HepG2 (cell line): ENCODE measurements around the gene JAGN1. TPM values are rescaled to one million over a fixed set of nuclear protein-coding genes. Genes with fewer than 3 reads are reported as not detected.

Experiments
- ATF7 ChIP-seq, 2 experiments: fragments of 450-650 bp in 1 of 2; sonication (generic) in 1 of 2; formaldehyde crosslinking in 1 of 2; IDR thresholded peaks; 2 replicates each; pipeline versions ENCODE4 v1.4.0 to v1.6.1; 2016 to 2020; ENCODE audit warnings: antibody characterized with exemption in 1 of 2, mild to moderate bottlenecking in 1 of 2, missing genetic modification reagents in 1 of 2
- ATM ChIP-seq: fragments of 450-650 bp; IDR thresholded peaks from 2 replicates; pipeline ENCODE4 v1.7.1; 2017; ENCODE audit warnings: mild to moderate bottlenecking, borderline replicate concordance
- CHD2 ChIP-seq: IDR thresholded peaks from 2 replicates; pipeline ENCODE4 v1.6.1; 2011; ENCODE audit warnings: low read depth, low read length, improper control_type of control experiment
- DNMT3B ChIP-seq: conservative IDR thresholded peaks from 2 replicates; pipeline ENCODE4 v1.6.1; 2016; ENCODE audit warnings: missing biosample characterization, control low read depth
- FUBP1 ChIP-seq: sonication (generic); formaldehyde crosslinking; IDR thresholded peaks from 2 replicates; pipeline ENCODE4 v1.5.1; 2020; ENCODE audit warnings: missing genetic modification reagents, mild to moderate bottlenecking, borderline replicate concordance
- GPN1 ChIP-seq: sonication (generic); formaldehyde crosslinking; IDR thresholded peaks from 2 replicates; pipeline ENCODE4 v1.5.1; 2020; ENCODE audit warnings: missing genetic modification reagents, borderline replicate concordance
- HNF4G ChIP-seq, 2 experiments: sonication (generic) in 1 of 2; formaldehyde crosslinking in 1 of 2; IDR thresholded peaks; 2 replicates each; pipeline versions ENCODE4 v1.4.0 to v1.6.1; 2011 to 2020; ENCODE audit warnings: borderline replicate concordance in 2 of 2, low read depth in 2 of 2, mild to moderate bottlenecking in 2 of 2, low read length in 1 of 2, missing genetic modification reagents in 1 of 2, moderate library complexity in 1 of 2
- KDM5B ChIP-seq: sonication (generic); formaldehyde crosslinking; IDR thresholded peaks from 2 replicates; pipeline ENCODE4 v1.4.0; 2020; ENCODE audit warnings: missing genetic modification reagents, mild to moderate bottlenecking, borderline replicate concordance
- MAZ ChIP-seq, 2 experiments: sonication (generic) in 1 of 2; formaldehyde crosslinking in 1 of 2; IDR thresholded peaks; 2 replicates each; pipeline versions ENCODE4 v1.5.0 to v1.6.1; 2012 to 2020; ENCODE audit warnings: low read depth in 2 of 2, mild to moderate bottlenecking in 2 of 2, borderline replicate concordance in 1 of 2, improper control_type of control experiment in 1 of 2, low read length in 1 of 2, missing genetic modification reagents in 1 of 2, moderate library complexity in 1 of 2
- MIER3 ChIP-seq: IDR thresholded peaks from 2 replicates; pipeline ENCODE4 v1.6.1; 2016; ENCODE audit warnings: missing compliant biosample characterization, borderline replicate concordance
- RFX5 ChIP-seq: IDR thresholded peaks from 2 replicates; pipeline ENCODE4 v1.6.1; 2011; ENCODE audit warnings: low read depth, low read length, improper control_type of control experiment
- RNF2 ChIP-seq: fragments of 450-650 bp; conservative IDR thresholded peaks from 2 replicates; pipeline ENCODE4 v1.6.1; 2016; ENCODE audit warnings: low read depth
- THAP9 ChIP-seq: sonication (generic); formaldehyde crosslinking; IDR thresholded peaks from 2 replicates; pipeline ENCODE4; 2020; ENCODE audit warnings: missing genetic modification reagents, mild to moderate bottlenecking, borderline replicate concordance
- ZNF510 ChIP-seq: sonication (generic); formaldehyde crosslinking; IDR thresholded peaks from 2 replicates; pipeline ENCODE4 v1.4.0; 2020; ENCODE audit warnings: low read depth, mild to moderate bottlenecking, missing genetic modification reagents
- ZNF678 ChIP-seq: sonication (generic); formaldehyde crosslinking; IDR thresholded peaks from 2 replicates; pipeline ENCODE4 v1.4.0; 2020; ENCODE audit warnings: mild to moderate bottlenecking, missing genetic modification reagents
- polyA plus RNA-seq, 8 experiments: library from polyadenylated mRNA; depleted of rRNA in 3 of 8; stranded (reverse) in 7 of 8; unstranded in 1 of 8; fragments of >200 nt; fragmentation: Illumina TruSeq in 4 of 8; extraction: Trizol in 4 of 8; gene quantifications; 2 replicates each; pipeline versions ENCODE4 v1.2.1 to v1.2.3, GENCODE V29; 2011 to 2016; ENCODE audit warnings: low read depth in 4 of 8, missing spikeins in 1 of 8, mixed read lengths in 1 of 8; ENCODE audit not compliant: insufficient read depth in 1 of 8
- total RNA-seq, 5 experiments: library from RNA; depleted of rRNA; stranded (reverse); fragments of >200 nt; fragmentation: Illumina TruSeq; extraction: Trizol; gene quantifications; 2 replicates each; pipeline ENCODE4 v1.2.3, GENCODE V29; 2016; ENCODE audit warnings: low read depth in 1 of 5
- TF ChIP-seq, protein P1 (sequence below): sonication (generic); formaldehyde crosslinking; IDR thresholded peaks from 2 replicates; pipeline ENCODE4 v1.4.0; 2020; ENCODE audit warnings: missing genetic modification reagents
- TF ChIP-seq, protein P2 (sequence below): sonication (generic); formaldehyde crosslinking; IDR thresholded peaks from 2 replicates; pipeline ENCODE4 v1.4.0; 2020; ENCODE audit warnings: missing genetic modification reagents
- TF ChIP-seq, protein P3 (sequence below): sonication (generic); formaldehyde crosslinking; IDR thresholded peaks from 2 replicates; pipeline ENCODE4 v1.8.1; 2023; ENCODE audit warnings: mild to moderate bottlenecking, missing genetic modification reagents, borderline replicate concordance

The JAGN1 gene
- total and polyA plus RNA-seq, 2 of the 13 experiments (the other 11 are each of a cell fraction or from before 2014, with no cell fraction given): 49.9 to 50.9 TPM

DNA sequence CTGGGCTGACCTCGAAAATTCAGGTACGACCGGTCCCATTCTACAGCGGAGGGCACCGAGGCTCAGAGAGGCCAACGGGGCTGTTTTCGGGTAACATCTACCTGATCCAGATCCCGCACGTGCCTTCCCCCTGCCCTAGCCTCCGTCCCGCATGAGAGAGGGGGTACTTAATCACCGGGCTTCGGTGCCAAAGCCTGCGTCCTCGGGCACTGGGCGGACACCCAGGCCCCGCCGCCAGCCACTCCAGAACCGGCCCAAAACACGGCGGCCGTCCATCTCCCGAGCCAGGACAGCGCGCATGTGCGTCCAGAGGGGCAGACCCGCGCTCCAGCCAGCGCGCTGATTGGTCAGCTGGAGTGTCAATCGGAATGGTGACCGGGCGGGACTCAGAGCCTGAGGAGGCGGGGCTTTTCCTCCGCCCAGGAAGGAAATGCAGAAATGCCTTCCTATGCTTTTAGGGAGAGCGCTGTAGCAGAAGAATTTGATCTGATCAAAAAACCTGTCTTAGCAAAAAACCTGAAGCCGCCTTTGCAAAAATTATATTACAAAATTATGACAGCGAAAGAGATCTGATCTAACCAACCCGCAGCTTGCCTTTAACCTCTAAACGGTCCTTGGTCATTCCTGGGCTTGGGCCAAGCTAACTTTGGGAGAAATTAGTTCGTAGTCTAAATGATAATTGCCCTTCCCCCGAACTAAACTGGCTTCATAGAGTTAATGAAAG, 46.5 kb upstream of the JAGN1 start, which contains the start of gene RPUSD3 (continued):
- TF ChIP-seq MAZ (IDR thresholded peaks at IDR 0.05; ENCODE audit: borderline replicate concordance, low read depth, low read length) (no peak), MAZ (CRISPR knock-in tag; IDR thresholded peaks at IDR 0.05; ENCODE audit: low read depth) (0 out of 2 replicates have a peak, but pooled peaks have one; percentile 35), ATF7 (IDR thresholded peaks at IDR 0.05) (no peak), ATF7 (CRISPR knock-in tag; IDR thresholded peaks at IDR 0.05) (no peak), DNMT3B (CRISPR knock-in tag) (no peak), ZNF678 (no peak; the same call in 1 of the 2 replicates), THAP9 (no peak), CHD2 (no peak), FUBP1 (CRISPR knock-in tag) (no peak), MIER3 (CRISPR knock-in tag) (no peak), RNF2 (no peak), HNF4G (IDR thresholded peaks at IDR 0.05; ENCODE audit: borderline replicate concordance, low read depth, low read length) (no peak), HNF4G (CRISPR knock-in tag; IDR thresholded peaks at IDR 0.05; ENCODE audit: borderline replicate concordance, low read depth) (no peak), ZNF510 (CRISPR knock-in tag) (0 out of 2 replicates have a peak, but pooled peaks have one; percentile 2), GPN1 (CRISPR knock-in tag) (no peak; the same call in 1 of the 2 replicates), KDM5B (peak; percentile 59; the same call in 1 of the 2 replicates), ATM (no peak), RFX5 (no peak)
- TF ChIP-seq, protein P1, sequence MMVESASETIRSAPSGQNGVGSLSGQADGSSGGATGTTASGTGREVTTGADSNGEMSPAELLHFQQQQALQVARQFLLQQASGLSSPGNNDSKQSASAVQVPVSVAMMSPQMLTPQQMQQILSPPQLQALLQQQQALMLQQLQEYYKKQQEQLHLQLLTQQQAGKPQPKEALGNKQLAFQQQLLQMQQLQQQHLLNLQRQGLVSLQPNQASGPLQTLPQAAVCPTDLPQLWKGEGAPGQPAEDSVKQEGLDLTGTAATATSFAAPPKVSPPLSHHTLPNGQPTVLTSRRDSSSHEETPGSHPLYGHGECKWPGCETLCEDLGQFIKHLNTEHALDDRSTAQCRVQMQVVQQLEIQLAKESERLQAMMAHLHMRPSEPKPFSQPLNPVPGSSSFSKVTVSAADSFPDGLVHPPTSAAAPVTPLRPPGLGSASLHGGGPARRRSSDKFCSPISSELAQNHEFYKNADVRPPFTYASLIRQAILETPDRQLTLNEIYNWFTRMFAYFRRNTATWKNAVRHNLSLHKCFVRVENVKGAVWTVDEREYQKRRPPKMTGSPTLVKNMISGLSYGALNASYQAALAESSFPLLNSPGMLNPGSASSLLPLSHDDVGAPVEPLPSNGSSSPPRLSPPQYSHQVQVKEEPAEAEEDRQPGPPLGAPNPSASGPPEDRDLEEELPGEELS (CRISPR knock-in tag): 0 out of 2 replicates have a peak, but pooled peaks have one; percentile 10
- TF ChIP-seq, protein P2, sequence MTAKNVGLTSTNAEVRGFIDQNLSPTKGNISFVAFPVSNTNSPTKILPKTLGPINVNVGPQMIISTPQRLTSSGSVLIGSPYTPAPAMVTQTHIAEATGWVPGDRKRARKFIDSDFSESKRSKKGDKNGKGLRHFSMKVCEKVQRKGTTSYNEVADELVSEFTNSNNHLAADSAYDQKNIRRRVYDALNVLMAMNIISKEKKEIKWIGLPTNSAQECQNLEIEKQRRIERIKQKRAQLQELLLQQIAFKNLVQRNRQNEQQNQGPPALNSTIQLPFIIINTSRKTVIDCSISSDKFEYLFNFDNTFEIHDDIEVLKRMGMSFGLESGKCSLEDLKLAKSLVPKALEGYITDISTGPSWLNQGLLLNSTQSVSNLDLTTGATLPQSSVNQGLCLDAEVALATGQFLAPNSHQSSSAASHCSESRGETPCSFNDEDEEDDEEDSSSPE (CRISPR knock-in tag): peak; percentile 49; the same call in 1 of the 2 replicates
- TF ChIP-seq, protein P3, sequence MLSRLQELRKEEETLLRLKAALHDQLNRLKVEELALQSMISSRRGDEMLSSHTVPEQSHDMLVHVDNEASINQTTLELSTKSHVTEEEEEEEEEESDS (CRISPR knock-in tag): 0 out of 2 replicates have a peak, but pooled peaks have one; percentile 64
